Mesenchymal stem cell (in vitro differentiated cells and primary cell): Measurements from ENCODE around the gene MED7.

Experiments used
- DNase-seq: peaks from one replicate; pipeline ENCODE4 v3.0.0-alpha.2; 2013
- H2AFZ ChIP-seq: one replicate; pipeline ENCODE4 v1.6.1; 2013; ENCODE audit warnings: low read depth, mild to moderate bottlenecking, control low read depth, inconsistent platforms, low read length, moderate library complexity
- H2AK5ac ChIP-seq: 2 replicates; pipeline ENCODE4 v1.6.1; 2013; ENCODE audit warnings: low read length, moderate library complexity, mild to moderate bottlenecking, inconsistent platforms; ENCODE audit not compliant: severe bottlenecking
- H2BK120ac ChIP-seq: one replicate; pipeline ENCODE4 v1.6.1; 2013; ENCODE audit warnings: low read depth, mild to moderate bottlenecking, inconsistent platforms, low read length, moderate library complexity
- H2BK12ac ChIP-seq, 2 experiments: one replicate each; pipeline ENCODE4 v1.6.1; 2013; ENCODE audit warnings: inconsistent platforms in 2 of 2, low read length in 2 of 2, mild to moderate bottlenecking in 2 of 2, moderate library complexity in 2 of 2, control low read depth in 1 of 2
- H2BK15ac ChIP-seq: one replicate; pipeline ENCODE4 v1.6.1; 2013; ENCODE audit warnings: mild to moderate bottlenecking, low read depth, inconsistent platforms; ENCODE audit not compliant: poor library complexity, severe bottlenecking
- H2BK5ac ChIP-seq: 2 replicates; pipeline ENCODE4 v1.6.1; 2013; ENCODE audit warnings: low read depth, mild to moderate bottlenecking, low read length, control low read depth, inconsistent platforms; ENCODE audit not compliant: poor library complexity, severe bottlenecking
- H3K14ac ChIP-seq, 2 experiments: one replicate each; pipeline ENCODE4 v1.6.1; 2013; ENCODE audit warnings: inconsistent platforms in 2 of 2, low read length in 2 of 2, control low read depth in 1 of 2, mild to moderate bottlenecking in 1 of 2, moderate library complexity in 1 of 2
- H3K18ac ChIP-seq, 2 experiments: one replicate each; pipeline ENCODE4 v1.6.1; 2013; ENCODE audit warnings: inconsistent platforms in 2 of 2, low read length in 2 of 2, control low read depth in 1 of 2, low read depth in 1 of 2, mild to moderate bottlenecking in 1 of 2
- H3K23ac ChIP-seq, 2 experiments: one replicate each; pipeline ENCODE4 v1.6.1; 2013; ENCODE audit warnings: inconsistent platforms in 2 of 2, low read length in 2 of 2, mild to moderate bottlenecking in 2 of 2, moderate library complexity in 2 of 2, control low read depth in 1 of 2
- H3K27ac ChIP-seq: 2 replicates; pipeline ENCODE4 v1.5.1; 2013; ENCODE audit warnings: mild to moderate bottlenecking, moderate library complexity, low read length, control low read depth, inconsistent platforms; ENCODE audit not compliant: poor library complexity, severe bottlenecking
- H3K27me3 ChIP-seq, 2 experiments: 2 replicates each; pipeline versions ENCODE4 v1.6.1 to v1.7.0; 2013; ENCODE audit warnings: low read length in 2 of 2, mild to moderate bottlenecking in 2 of 2, moderate library complexity in 2 of 2, control low read depth in 1 of 2, inconsistent platforms in 1 of 2; ENCODE audit not compliant: control insufficient read depth in 1 of 2, insufficient read depth in 1 of 2
- H3K36me3 ChIP-seq, 2 experiments: 2 replicates each; pipeline versions ENCODE4 v1.6.1 to v1.7.0; 2013; ENCODE audit warnings: low read length in 2 of 2, control low read depth in 1 of 2, inconsistent platforms in 1 of 2, low read depth in 1 of 2, mild to moderate bottlenecking in 1 of 2; ENCODE audit not compliant: insufficient read depth in 2 of 2, control insufficient read depth in 1 of 2
- H3K4ac ChIP-seq, 2 experiments: one replicate each; pipeline ENCODE4 v1.6.1; 2013; ENCODE audit warnings: inconsistent platforms in 2 of 2, low read length in 2 of 2, mild to moderate bottlenecking in 2 of 2, moderate library complexity in 2 of 2, control low read depth in 1 of 2, low read depth in 1 of 2
- H3K4me1 ChIP-seq: 2 replicates; pipeline ENCODE4 v1.6.1; 2013; ENCODE audit warnings: low read depth, low read length, control low read depth; ENCODE audit not compliant: control insufficient read depth, insufficient read depth
- H3K4me2 ChIP-seq: 2 replicates; pipeline ENCODE4 v1.6.1; 2013; ENCODE audit warnings: low read length, mild to moderate bottlenecking, inconsistent platforms; ENCODE audit not compliant: poor library complexity, severe bottlenecking
- H3K4me3 ChIP-seq, 2 experiments: 2 replicates each; pipeline versions ENCODE4 v1.5.1 to v1.7.0; 2013; ENCODE audit warnings: low read length in 2 of 2, mild to moderate bottlenecking in 2 of 2, control low read depth in 1 of 2, low read depth in 1 of 2; ENCODE audit not compliant: insufficient read depth in 1 of 2
- H3K79me1 ChIP-seq: replicated peaks from 2 replicates; pipeline ENCODE4 v1.6.1; 2013; ENCODE audit warnings: mild to moderate bottlenecking, control low read depth, low read length, inconsistent platforms; ENCODE audit not compliant: poor library complexity, severe bottlenecking
- H3K9ac ChIP-seq: 2 replicates; pipeline ENCODE4 v1.7.0; 2013; ENCODE audit warnings: mild to moderate bottlenecking, low read length, moderate library complexity
- H3K9me3 ChIP-seq: 2 replicates; pipeline ENCODE4 v1.7.0; 2013; ENCODE audit warnings: mild to moderate bottlenecking, low read length; ENCODE audit not compliant: control insufficient read depth
- H4K8ac ChIP-seq: one replicate; pipeline ENCODE4 v1.6.1; 2013; ENCODE audit warnings: inconsistent platforms, mild to moderate bottlenecking, low read length, moderate library complexity
- H4K91ac ChIP-seq: one replicate; pipeline ENCODE4 v1.6.1; 2013; ENCODE audit warnings: mild to moderate bottlenecking, low read length, inconsistent platforms
- WGBS: methylation state at CpG from one replicate; pipeline ENCODE4 v1.1.7; 2013; ENCODE audit warnings: mixed read lengths; 5-methylcytosine and 5-hydroxymethylcytosine counted together

MED7 gene

GRCh38 chr5:157161996-157162395 lies 19.3 kb upstream of the MED7 start:
- WGBS: 79% methylated on average over 6 of the region's 6 CpGs

GRCh38 chr5:157160001-157160400 lies 17.3 kb upstream of the MED7 start:
- H4K8ac ChIP-seq: no peak overlapping the region
- no peak overlapping the region for H3K14ac ChIP-seq
- H2BK5ac ChIP-seq: no peak overlapping the region
- DNase-seq: no peak
- no peaks in the 10 kb centered on the region for H3K36me3 ChIP-seq
- H3K27ac ChIP-seq: no peak overlapping the region
- H2AFZ ChIP-seq: no peak overlapping the region
- no peak overlapping the region for H2BK12ac ChIP-seq
- no peak overlapping the region for H2BK15ac ChIP-seq
- H3K27me3 ChIP-seq: peaks cover 10% of the 10 kb centered on the region in 2 experiments
- H2BK120ac ChIP-seq: no peak overlapping the region
- H3K4ac ChIP-seq: no peak overlapping the region
- H3K4me2 ChIP-seq: no peak overlapping the region
- H3K9ac ChIP-seq: no peak overlapping the region
- no peaks in the 10 kb centered on the region for H3K4me1 ChIP-seq
- H3K4me3 ChIP-seq: no peak overlapping the region
- no peaks in the 10 kb centered on the region for H3K79me1 ChIP-seq
- H4K91ac ChIP-seq: no peak overlapping the region
- H2AK5ac ChIP-seq: no peak overlapping the region
- no peaks in the 10 kb centered on the region for H3K9me3 ChIP-seq
- no peak overlapping the region for H3K18ac ChIP-seq
- WGBS: 98% methylated on average over 4 of the region's 4 CpGs
- H3K23ac ChIP-seq: no peak overlapping the region

More at GRCh38 chr5:157161996-157162395, 19.3 kb upstream of the MED7 start:
- H3K23ac ChIP-seq: no peak overlapping the region
- H2BK120ac ChIP-seq: no peak overlapping the region
- H3K79me1 ChIP-seq: no peaks in the 10 kb centered on the region
- H3K18ac ChIP-seq: no peak overlapping the region
- no peak overlapping the region for H2BK12ac ChIP-seq
- no peak overlapping the region for H2AFZ ChIP-seq
- no peak overlapping the region for H2AK5ac ChIP-seq
- H3K4me1 ChIP-seq: no peaks in the 10 kb centered on the region
- DNase-seq: no peak
- no peak overlapping the region for H3K27ac ChIP-seq
- no peak overlapping the region for H3K4ac ChIP-seq
- H3K9ac ChIP-seq: no peak overlapping the region
- H2BK15ac ChIP-seq: no peak overlapping the region
- H3K4me3 ChIP-seq: no peak overlapping the region
- H3K9me3 ChIP-seq: no peaks in the 10 kb centered on the region
- H3K27me3 ChIP-seq: peaks cover 14 to 17% of the 10 kb centered on the region in 2 experiments
- H3K36me3 ChIP-seq: no peaks in the 10 kb centered on the region
- H4K8ac ChIP-seq: no peak overlapping the region
- H2BK5ac ChIP-seq: no peak overlapping the region
- no peak overlapping the region for H3K4me2 ChIP-seq
- no peak overlapping the region for H3K14ac ChIP-seq
- no peak overlapping the region for H4K91ac ChIP-seq

GRCh38 chr5:157159209-157159751 lies 16.6 kb upstream of the MED7 start:
- Histone ChIP-seq H2AK5ac (no peak overlapping the region), H3K27ac (no peak overlapping the region), H2BK12ac (no peak overlapping the region), H3K23ac (no peak overlapping the region), H3K14ac (no peak overlapping the region), H3K9ac (no peak overlapping the region), H2BK120ac (no peak overlapping the region), H3K79me1 (no peaks in the 10 kb centered on the region), H3K4me3 (no peak overlapping the region), H3K18ac (no peak overlapping the region), H3K36me3 (no peaks in the 10 kb centered on the region), H2BK15ac (no peak overlapping the region), H2BK5ac (no peak overlapping the region), H2AFZ (no peak overlapping the region), H4K91ac (no peak overlapping the region), H3K27me3 (peaks cover 10% of the 10 kb centered on the region in 2 experiments), H3K9me3 (no peaks in the 10 kb centered on the region), H3K4ac (no peak overlapping the region), H4K8ac (no peak overlapping the region), H3K4me1 (no peaks in the 10 kb centered on the region), H3K4me2 (no peak overlapping the region)
- no peak for DNase-seq
- 87% methylated on average over 5 of the region's 6 CpGs for WGBS

GRCh38 chr5:157157293-157157891 lies 14.7 kb upstream of the MED7 start:
- H2AK5ac ChIP-seq: no peak overlapping the region
- H2BK12ac ChIP-seq: no peak overlapping the region
- no peak overlapping the region for H2BK5ac ChIP-seq
- H3K4ac ChIP-seq: no peak overlapping the region
- no peaks in the 10 kb centered on the region for H3K9me3 ChIP-seq
- DNase-seq: no peak
- H3K18ac ChIP-seq: no peak overlapping the region
- peaks cover 3 to 10% of the 10 kb centered on the region in 2 experiments for H3K27me3 ChIP-seq
- H3K9ac ChIP-seq: no peak overlapping the region
- no peak overlapping the region for H3K23ac ChIP-seq
- no peak overlapping the region for H2BK15ac ChIP-seq
- no CpG with 5 or more reads among the region's 1 CpG for WGBS
- H3K4me3 ChIP-seq: no peak overlapping the region
- no peak overlapping the region for H4K91ac ChIP-seq
- H4K8ac ChIP-seq: no peak overlapping the region
- no peak overlapping the region for H2AFZ ChIP-seq
- no peaks in the 10 kb centered on the region for H3K36me3 ChIP-seq
- no peak overlapping the region for H3K27ac ChIP-seq
- H3K79me1 ChIP-seq: no peaks in the 10 kb centered on the region
- H3K14ac ChIP-seq: no peak overlapping the region
- no peak overlapping the region for H3K4me2 ChIP-seq
- no peak overlapping the region for H2BK120ac ChIP-seq
- no peaks in the 10 kb centered on the region for H3K4me1 ChIP-seq
